ENCODE measurements around the gene PRKCQ.

PRKCQ gene

DNA sequence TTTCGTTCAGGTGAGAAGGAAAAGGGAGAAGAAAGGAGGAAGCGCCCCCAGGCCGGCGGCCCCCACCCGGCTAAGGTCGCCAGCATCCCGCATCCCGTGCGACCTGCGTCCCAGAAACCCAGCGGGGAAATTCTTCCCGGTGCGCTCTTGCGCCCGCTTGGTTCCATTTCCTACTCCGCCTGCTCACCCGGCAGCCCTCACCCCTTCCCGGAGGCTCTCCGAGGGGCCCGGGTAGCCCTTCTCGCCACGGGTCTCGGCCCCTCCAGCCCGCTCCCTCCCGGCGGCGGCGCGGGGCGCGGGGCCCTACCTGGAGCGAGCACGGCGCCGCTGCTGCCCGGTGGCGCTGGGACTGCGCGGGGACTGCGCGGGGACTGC, at the start of gene PRKCQ:
PRKCQ (minus strand) TSS at position 373 of the 375 bp plus-strand sequence. CDS start 65,141 bp downstream, outside the sequence.
- Histone ChIP-seq H3K9me3 (ENCODE audit: low read length) (no peaks in the 10 kb centered on the region), H3K4me2 (ENCODE audit: low read length) (peak within 1 kb of the TSS; percentile 93), H4K20me1 (ENCODE audit: insufficient read depth, low read length) (no peaks in the 10 kb centered on the region), H2AFZ (ENCODE audit: low read length) (peak within 1 kb of the TSS; percentile 99; the same call in 1 of the 2 replicates), H3K9ac (ENCODE audit: low read length) (peak within 1 kb of the TSS; percentile 69), H3K36me3 (ENCODE audit: insufficient read depth, low read length) (no peaks in the 10 kb centered on the region), H3K4me3 (ENCODE audit: low read depth, low read length, poor library complexity, severe bottlenecking) (peak within 1 kb of the TSS; percentile 70), H3K27me3 (ENCODE audit: insufficient read depth, low read length) (0 out of 2 replicates have a peak, but pooled peaks cover 4% of the 10 kb centered on the region), H3F3A (ENCODE audit: insufficient read depth, low read length) (no peaks in the 10 kb centered on the region), H3K4me1 (ENCODE audit: insufficient read depth, low read length, severe bottlenecking) (peaks cover 8% of the 10 kb centered on the region), H3K27ac (ENCODE audit: low read depth, low read length, poor library complexity, severe bottlenecking) (no peak within 1 kb of the TSS), H3K9me2 (ENCODE audit: low read depth, low read length) (no peaks in the 10 kb centered on the region), H3K79me2 (ENCODE audit: insufficient read depth, low read length) (no peaks in the 10 kb centered on the region)
- TF ChIP-seq EZH2 (IDR thresholded peaks at IDR 0.05; ENCODE audit: borderline replicate concordance, low read length), result no peak
- TF ChIP-seq, protein P1, sequence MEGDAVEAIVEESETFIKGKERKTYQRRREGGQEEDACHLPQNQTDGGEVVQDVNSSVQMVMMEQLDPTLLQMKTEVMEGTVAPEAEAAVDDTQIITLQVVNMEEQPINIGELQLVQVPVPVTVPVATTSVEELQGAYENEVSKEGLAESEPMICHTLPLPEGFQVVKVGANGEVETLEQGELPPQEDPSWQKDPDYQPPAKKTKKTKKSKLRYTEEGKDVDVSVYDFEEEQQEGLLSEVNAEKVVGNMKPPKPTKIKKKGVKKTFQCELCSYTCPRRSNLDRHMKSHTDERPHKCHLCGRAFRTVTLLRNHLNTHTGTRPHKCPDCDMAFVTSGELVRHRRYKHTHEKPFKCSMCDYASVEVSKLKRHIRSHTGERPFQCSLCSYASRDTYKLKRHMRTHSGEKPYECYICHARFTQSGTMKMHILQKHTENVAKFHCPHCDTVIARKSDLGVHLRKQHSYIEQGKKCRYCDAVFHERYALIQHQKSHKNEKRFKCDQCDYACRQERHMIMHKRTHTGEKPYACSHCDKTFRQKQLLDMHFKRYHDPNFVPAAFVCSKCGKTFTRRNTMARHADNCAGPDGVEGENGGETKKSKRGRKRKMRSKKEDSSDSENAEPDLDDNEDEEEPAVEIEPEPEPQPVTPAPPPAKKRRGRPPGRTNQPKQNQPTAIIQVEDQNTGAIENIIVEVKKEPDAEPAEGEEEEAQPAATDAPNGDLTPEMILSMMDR (IDR thresholded peaks at IDR 0.05; ENCODE audit: low read length), result no peak

DNA sequence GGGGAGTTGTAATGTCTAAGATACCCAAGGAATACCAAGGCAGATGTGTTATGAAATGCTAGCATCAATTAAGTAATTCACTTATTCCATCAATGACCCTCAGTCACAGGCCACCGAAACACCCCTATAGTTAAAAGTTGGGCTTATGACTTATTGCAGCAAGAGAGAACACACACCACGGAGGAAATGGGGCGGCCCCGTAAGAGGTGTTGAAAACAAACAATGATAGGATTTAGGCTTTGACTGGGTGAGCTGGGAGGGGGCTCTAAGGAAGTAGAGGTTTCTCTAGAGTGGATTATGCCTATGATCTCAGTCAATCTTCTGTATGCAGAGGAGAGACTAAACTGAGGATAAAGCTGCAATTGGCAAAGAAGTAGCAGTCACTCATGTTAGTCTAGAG, 45.4 kb upstream of the PRKCQ start:
- TF ChIP-seq, protein P1 (IDR thresholded peaks at IDR 0.05; ENCODE audit: low read length), result no peak
- TF ChIP-seq EZH2 (IDR thresholded peaks at IDR 0.05; ENCODE audit: borderline replicate concordance, low read length), result no peak
- Histone ChIP-seq H3K4me1 (ENCODE audit: insufficient read depth, low read length, severe bottlenecking) (no peaks in the 10 kb centered on the region), H4K20me1 (ENCODE audit: insufficient read depth, low read length) (no peaks in the 10 kb centered on the region), H3K9ac (ENCODE audit: low read length) (no peak overlapping the region), H3F3A (ENCODE audit: insufficient read depth, low read length) (no peaks in the 10 kb centered on the region), H3K9me2 (ENCODE audit: low read depth, low read length) (no peaks in the 10 kb centered on the region), H2AFZ (ENCODE audit: low read length) (no peak overlapping the region), H3K36me3 (ENCODE audit: insufficient read depth, low read length) (no peaks in the 10 kb centered on the region), H3K4me3 (ENCODE audit: low read depth, low read length, poor library complexity, severe bottlenecking) (no peak overlapping the region), H3K27me3 (ENCODE audit: insufficient read depth, low read length) (no peaks in the 10 kb centered on the region), H3K9me3 (ENCODE audit: low read length) (no peaks in the 10 kb centered on the region), H3K27ac (ENCODE audit: low read depth, low read length, poor library complexity, severe bottlenecking) (no peak overlapping the region), H3K79me2 (ENCODE audit: insufficient read depth, low read length) (no peaks in the 10 kb centered on the region), H3K4me2 (ENCODE audit: low read length) (no peak overlapping the region)

DNA sequence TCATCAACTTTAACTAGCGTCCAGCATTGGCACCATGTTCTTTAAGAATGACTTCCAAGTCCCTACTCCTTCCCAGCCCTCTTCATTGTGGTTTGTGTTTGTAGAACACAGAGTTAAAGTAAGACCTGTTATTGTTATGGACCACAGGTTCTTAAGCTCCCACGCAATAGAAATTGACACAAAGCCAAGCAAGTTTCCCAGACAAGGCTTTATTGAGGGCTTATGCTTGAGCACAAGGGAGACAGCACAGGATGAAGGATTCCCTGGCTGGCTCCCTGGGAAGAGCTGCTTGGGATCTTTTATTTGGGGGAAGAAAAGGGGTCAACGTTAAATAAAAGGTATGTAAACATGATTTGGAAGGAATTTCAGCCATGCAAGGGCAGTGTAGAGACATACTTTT, 44.3 kb upstream of the PRKCQ start:
- Histone ChIP-seq H3K4me1 (ENCODE audit: insufficient read depth, low read length, severe bottlenecking) (no peaks in the 10 kb centered on the region), H3K9ac (ENCODE audit: low read length) (no peak overlapping the region)
- TF ChIP-seq EZH2 (IDR thresholded peaks at IDR 0.05; ENCODE audit: borderline replicate concordance, low read length), result no peak
- TF ChIP-seq, protein P1 (IDR thresholded peaks at IDR 0.05; ENCODE audit: low read length), result no peak

More for the DNA sequence above, 44.3 kb upstream of the PRKCQ start:
- Histone ChIP-seq H3K4me2 (ENCODE audit: low read length) (no peak overlapping the region), H3K27me3 (ENCODE audit: insufficient read depth, low read length) (no peaks in the 10 kb centered on the region), H3K27ac (ENCODE audit: low read depth, low read length, poor library complexity, severe bottlenecking) (no peak overlapping the region), H3K36me3 (ENCODE audit: insufficient read depth, low read length) (no peaks in the 10 kb centered on the region), H2AFZ (ENCODE audit: low read length) (no peak overlapping the region), H3K9me2 (ENCODE audit: low read depth, low read length) (no peaks in the 10 kb centered on the region), H3K4me3 (ENCODE audit: low read depth, low read length, poor library complexity, severe bottlenecking) (no peak overlapping the region), H3K9me3 (ENCODE audit: low read length) (no peaks in the 10 kb centered on the region), H3K79me2 (ENCODE audit: insufficient read depth, low read length) (no peaks in the 10 kb centered on the region), H4K20me1 (ENCODE audit: insufficient read depth, low read length) (no peaks in the 10 kb centered on the region), H3F3A (ENCODE audit: insufficient read depth, low read length) (no peaks in the 10 kb centered on the region)
